ENCODE data around the gene SUPT20HL2.

The SUPT20HL2 gene

GRCh38 chrX:24283127-24283794, 30.6 kb downstream of the SUPT20HL2 start:
- H3K27me3 ChIP-seq (ENCODE audit: control insufficient read depth, insufficient read depth, low read length) = peaks cover 6% of the 10 kb centered on the region; the same call in 1 of the 2 replicates
- H3K27ac ChIP-seq (ENCODE audit: low read depth, low read length) = no peak overlapping the region
- H3K9me3 ChIP-seq (ENCODE audit: control insufficient read depth, insufficient read depth, low read length) = no peaks in the 10 kb centered on the region
- H3K4me3 ChIP-seq (ENCODE audit: low read depth, low read length) = no peak overlapping the region
- H3K9ac ChIP-seq (ENCODE audit: low read depth, low read length) = no peak overlapping the region
- no peaks in the 10 kb centered on the region for H3K36me3 ChIP-seq (ENCODE audit: control insufficient read depth, insufficient read depth, low read length)
- H3K4me1 ChIP-seq (ENCODE audit: control insufficient read depth, insufficient read depth, low read length) = peaks cover 16% of the 10 kb centered on the region

GRCh38 chrX:24282381-24283126, 31.3 kb downstream of the SUPT20HL2 start:
- Histone ChIP-seq H3K36me3 (ENCODE audit: control insufficient read depth, insufficient read depth, low read length) (no peaks in the 10 kb centered on the region), H3K4me3 (ENCODE audit: low read depth, low read length) (no peak overlapping the region), H3K27me3 (ENCODE audit: control insufficient read depth, insufficient read depth, low read length) (peaks cover 6% of the 10 kb centered on the region; the same call in 1 of the 2 replicates), H3K9ac (ENCODE audit: low read depth, low read length) (no peak overlapping the region), H3K9me3 (ENCODE audit: control insufficient read depth, insufficient read depth, low read length) (no peaks in the 10 kb centered on the region), H3K4me1 (ENCODE audit: control insufficient read depth, insufficient read depth, low read length) (peaks cover 16% of the 10 kb centered on the region), H3K27ac (ENCODE audit: low read depth, low read length) (no peak overlapping the region)

- no peak overlapping the region for H3K4me3 ChIP-seq (ENCODE audit: low read depth, low read length)
- no peak overlapping the region for H3K9ac ChIP-seq (ENCODE audit: low read depth, low read length)
- no peaks in the 10 kb centered on the region for H3K36me3 ChIP-seq (ENCODE audit: control insufficient read depth, insufficient read depth, low read length)
- H3K27ac ChIP-seq (ENCODE audit: low read depth, low read length) = no peak overlapping the region
- peaks cover 2% of the 10 kb centered on the region for H3K27me3 ChIP-seq (ENCODE audit: control insufficient read depth, insufficient read depth, low read length)
- H3K4me1 ChIP-seq (ENCODE audit: control insufficient read depth, insufficient read depth, low read length) = peaks cover 4% of the 10 kb centered on the region
- H3K9me3 ChIP-seq (ENCODE audit: control insufficient read depth, insufficient read depth, low read length) = no peaks in the 10 kb centered on the region
These were observed 36.5 kb downstream of the SUPT20HL2 start for GRCh38 chrX:24277405-24277804.

GRCh38 chrX:24276015-24276414, 37.9 kb downstream of the SUPT20HL2 start:
- no peaks in the 10 kb centered on the region for H3K4me1 ChIP-seq (ENCODE audit: control insufficient read depth, insufficient read depth, low read length)
- no peaks in the 10 kb centered on the region for H3K9me3 ChIP-seq (ENCODE audit: control insufficient read depth, insufficient read depth, low read length)
- no peak overlapping the region for H3K4me3 ChIP-seq (ENCODE audit: low read depth, low read length)
- H3K9ac ChIP-seq (ENCODE audit: low read depth, low read length) = no peak overlapping the region
- H3K36me3 ChIP-seq (ENCODE audit: control insufficient read depth, insufficient read depth, low read length) = no peaks in the 10 kb centered on the region
- no peaks in the 10 kb centered on the region; the same call in 1 of the 2 replicates for H3K27me3 ChIP-seq (ENCODE audit: control insufficient read depth, insufficient read depth, low read length)
- H3K27ac ChIP-seq (ENCODE audit: low read depth, low read length) = no peak overlapping the region

GRCh38 chrX:24271262-24271661, 42.6 kb downstream of the SUPT20HL2 start:
- Histone ChIP-seq H3K27ac (ENCODE audit: low read depth, low read length) (no peak overlapping the region), H3K9ac (ENCODE audit: low read depth, low read length) (no peak overlapping the region), H3K9me3 (ENCODE audit: control insufficient read depth, insufficient read depth, low read length) (no peaks in the 10 kb centered on the region), H3K4me1 (ENCODE audit: control insufficient read depth, insufficient read depth, low read length) (peaks cover 13% of the 10 kb centered on the region; the same call in 1 of the 2 replicates), H3K36me3 (ENCODE audit: control insufficient read depth, insufficient read depth, low read length) (no peaks in the 10 kb centered on the region), H3K27me3 (ENCODE audit: control insufficient read depth, insufficient read depth, low read length) (0 out of 2 replicates have a peak, but pooled peaks cover 6% of the 10 kb centered on the region), H3K4me3 (ENCODE audit: low read depth, low read length) (no peak overlapping the region)

- Histone ChIP-seq H3K9ac (ENCODE audit: low read depth, low read length) (no peak overlapping the region), H3K27ac (ENCODE audit: low read depth, low read length) (no peak overlapping the region), H3K4me1 (ENCODE audit: control insufficient read depth, insufficient read depth, low read length) (peaks cover 13% of the 10 kb centered on the region; the same call in 1 of the 2 replicates), H3K27me3 (ENCODE audit: control insufficient read depth, insufficient read depth, low read length) (0 out of 2 replicates have a peak, but pooled peaks cover 6% of the 10 kb centered on the region), H3K4me3 (ENCODE audit: low read depth, low read length) (no peak overlapping the region), H3K36me3 (ENCODE audit: control insufficient read depth, insufficient read depth, low read length) (no peaks in the 10 kb centered on the region), H3K9me3 (ENCODE audit: control insufficient read depth, insufficient read depth, low read length) (no peaks in the 10 kb centered on the region)
These were observed 45.1 kb downstream of the SUPT20HL2 start for GRCh38 chrX:24268786-24269185.

GRCh38 chrX:24266996-24267395, 46.9 kb downstream of the SUPT20HL2 start:
- Histone ChIP-seq H3K4me1 (ENCODE audit: control insufficient read depth, insufficient read depth, low read length) (peaks cover 13% of the 10 kb centered on the region; the same call in 1 of the 2 replicates), H3K9me3 (ENCODE audit: control insufficient read depth, insufficient read depth, low read length) (no peaks in the 10 kb centered on the region), H3K27ac (ENCODE audit: low read depth, low read length) (no peak overlapping the region), H3K9ac (ENCODE audit: low read depth, low read length) (no peak overlapping the region), H3K27me3 (ENCODE audit: control insufficient read depth, insufficient read depth, low read length) (0 out of 2 replicates have a peak, but pooled peaks cover 6% of the 10 kb centered on the region), H3K36me3 (ENCODE audit: control insufficient read depth, insufficient read depth, low read length) (no peaks in the 10 kb centered on the region), H3K4me3 (ENCODE audit: low read depth, low read length) (no peak overlapping the region)

- no peak overlapping the region for H3K9ac ChIP-seq (ENCODE audit: low read depth, low read length)
- H3K4me3 ChIP-seq (ENCODE audit: low read depth, low read length) = no peak overlapping the region
- H3K9me3 ChIP-seq (ENCODE audit: control insufficient read depth, insufficient read depth, low read length) = no peaks in the 10 kb centered on the region
- no peaks in the 10 kb centered on the region for H3K36me3 ChIP-seq (ENCODE audit: control insufficient read depth, insufficient read depth, low read length)
- H3K27me3 ChIP-seq (ENCODE audit: control insufficient read depth, insufficient read depth, low read length) = 0 out of 2 replicates have a peak, but pooled peaks cover 6% of the 10 kb centered on the region
- H3K4me1 ChIP-seq (ENCODE audit: control insufficient read depth, insufficient read depth, low read length) = peaks cover 16% of the 10 kb centered on the region; the same call in 1 of the 2 replicates
- H3K27ac ChIP-seq (ENCODE audit: low read depth, low read length) = no peak overlapping the region
These were observed 49.5 kb downstream of the SUPT20HL2 start for GRCh38 chrX:24264383-24264782.

GRCh38 chrX:24262309-24262708, 51.6 kb downstream of the SUPT20HL2 start:
- Histone ChIP-seq H3K36me3 (ENCODE audit: control insufficient read depth, insufficient read depth, low read length) (no peaks in the 10 kb centered on the region), H3K9ac (ENCODE audit: low read depth, low read length) (no peak overlapping the region), H3K27ac (ENCODE audit: low read depth, low read length) (no peak overlapping the region), H3K9me3 (ENCODE audit: control insufficient read depth, insufficient read depth, low read length) (no peaks in the 10 kb centered on the region), H3K4me1 (ENCODE audit: control insufficient read depth, insufficient read depth, low read length) (0 out of 2 replicates have a peak, but pooled peaks cover 4% of the 10 kb centered on the region), H3K27me3 (ENCODE audit: control insufficient read depth, insufficient read depth, low read length) (no peaks in the 10 kb centered on the region), H3K4me3 (ENCODE audit: low read depth, low read length) (no peak overlapping the region)

Measured in HUES48 (cell line).